Mesodermal cell (in vitro differentiated cells): Measurements from ENCODE around the gene SLC22A31.

Experiments
- H3K27ac ChIP-seq: 2 replicates; pipeline ENCODE4 v1.7.0; 2013; ENCODE audit warnings: mild to moderate bottlenecking, low read depth, low read length, moderate library complexity; ENCODE audit not compliant: severe bottlenecking
- H3K36me3 ChIP-seq: 2 replicates; pipeline ENCODE4 v1.7.1; 2013; ENCODE audit warnings: mild to moderate bottlenecking, low read length, moderate library complexity; ENCODE audit not compliant: control insufficient read depth, insufficient read depth
- H3K4me1 ChIP-seq: one replicate; pipeline ENCODE4 v1.7.1; 2013; ENCODE audit warnings: mild to moderate bottlenecking, low read length; ENCODE audit not compliant: insufficient read depth, control insufficient read depth, poor library complexity, severe bottlenecking
- H3K4me3 ChIP-seq: 2 replicates; pipeline ENCODE4 v1.7.0; 2013; ENCODE audit warnings: low read length, control low read depth, mild to moderate bottlenecking; ENCODE audit not compliant: insufficient read depth, poor library complexity, severe bottlenecking; ENCODE audit errors: extremely low read depth
- H3K9me3 ChIP-seq: 2 replicates; pipeline ENCODE4 v1.7.1; 2013; ENCODE audit warnings: mild to moderate bottlenecking, low read length, moderate library complexity; ENCODE audit not compliant: control insufficient read depth
- WGBS, 2 experiments: methylation state at CpG; one replicate each; pipeline ENCODE4 v1.1.5; 2013; ENCODE audit warnings: missing lambda C conversion rate in 2 of 2; ENCODE audit not compliant: insufficient coverage in 2 of 2; 5-methylcytosine and 5-hydroxymethylcytosine counted together

The SLC22A31 gene

GRCh38 chr16:89176147-89176690 is 24.1 kb downstream of the SLC22A31 start:
- Histone ChIP-seq H3K36me3 (no peaks in the 10 kb centered on the region), H3K4me1 (peaks cover 15% of the 10 kb centered on the region), H3K9me3 (no peaks in the 10 kb centered on the region), H3K4me3 (no peak overlapping the region), H3K27ac (no peak overlapping the region)
- 86 to 93% methylated on average over 22 to 24 of the region's 27 CpGs for WGBS, 2 experiments

GRCh38 chr16:89175280-89176146 is 24.8 kb downstream of the SLC22A31 start:
- no peak overlapping the region for H3K27ac ChIP-seq

GRCh38 chr16:89174877-89175276 is 25.5 kb downstream of the SLC22A31 start:
- Histone ChIP-seq H3K36me3 (no peaks in the 10 kb centered on the region), H3K4me1 (peaks cover 15% of the 10 kb centered on the region)
- 93% methylated on average over 9 to 11 of the region's 14 CpGs for WGBS, 2 experiments

More at GRCh38 chr16:89175280-89176146, 24.8 kb downstream of the SLC22A31 start:
- no peak overlapping the region for H3K4me3 ChIP-seq
- H3K4me1 ChIP-seq: peaks cover 15% of the 10 kb centered on the region
- H3K36me3 ChIP-seq: no peaks in the 10 kb centered on the region
- WGBS, 2 experiments: 81 to 89% methylated on average over 14 to 18 of the region's 20 CpGs
- H3K9me3 ChIP-seq: no peaks in the 10 kb centered on the region

GRCh38 chr16:89174055-89174827 is 26.1 kb downstream of the SLC22A31 start:
- Histone ChIP-seq H3K9me3 (no peaks in the 10 kb centered on the region), H3K27ac (no peak overlapping the region), H3K4me3 (no peak overlapping the region), H3K4me1 (peaks cover 15% of the 10 kb centered on the region), H3K36me3 (no peaks in the 10 kb centered on the region)
- WGBS, 2 experiments: 78 to 82% methylated on average over 22 of the region's 23 CpGs

More at GRCh38 chr16:89174877-89175276, 25.5 kb downstream of the SLC22A31 start:
- H3K9me3 ChIP-seq: no peaks in the 10 kb centered on the region
- H3K4me3 ChIP-seq: no peak overlapping the region
- H3K27ac ChIP-seq: no peak overlapping the region

GRCh38 chr16:89173174-89173921 is 27.0 kb downstream of the SLC22A31 start:
- Histone ChIP-seq H3K27ac (no peak overlapping the region), H3K9me3 (no peaks in the 10 kb centered on the region)

GRCh38 chr16:89172528-89173173 is 27.7 kb downstream of the SLC22A31 start:
- WGBS, 2 experiments: 71 to 85% methylated on average over 8 to 11 of the region's 13 CpGs
- Histone ChIP-seq H3K4me1 (peaks cover 15% of the 10 kb centered on the region), H3K27ac (no peak overlapping the region), H3K9me3 (no peaks in the 10 kb centered on the region), H3K4me3 (no peak overlapping the region), H3K36me3 (no peaks in the 10 kb centered on the region)

More at GRCh38 chr16:89173174-89173921, 27.0 kb downstream of the SLC22A31 start:
- H3K4me3 ChIP-seq: no peak overlapping the region
- WGBS, 2 experiments: 46 to 57% methylated on average over 6 of the region's 11 CpGs
- peaks cover 15% of the 10 kb centered on the region for H3K4me1 ChIP-seq
- no peaks in the 10 kb centered on the region for H3K36me3 ChIP-seq

DNA sequence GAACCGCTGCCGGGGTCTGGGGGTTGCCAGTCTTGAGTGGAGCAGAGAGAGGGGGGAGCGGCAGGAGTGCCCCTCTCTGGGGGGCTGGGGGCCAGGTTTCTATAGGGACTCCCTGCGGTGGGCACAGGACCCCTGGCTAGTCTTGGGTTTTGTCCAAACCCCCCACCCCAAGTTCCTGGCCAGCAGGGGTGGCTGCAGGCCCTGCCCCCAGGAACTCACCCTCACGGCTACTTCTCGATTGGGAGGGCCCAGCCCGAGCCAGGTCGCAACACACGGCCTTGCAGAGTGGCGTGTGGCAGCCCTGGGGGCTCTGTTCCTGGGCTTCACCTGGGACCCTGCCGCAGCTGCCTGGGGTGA is 28.2 kb downstream of the SLC22A31 start:
- Histone ChIP-seq H3K36me3 (no peaks in the 10 kb centered on the region), H3K4me1 (peaks cover 15% of the 10 kb centered on the region), H3K27ac (no peak overlapping the region), H3K9me3 (no peaks in the 10 kb centered on the region), H3K4me3 (no peak overlapping the region)
- 80 to 94% methylated on average over 7 to 8 of the region's 11 CpGs for WGBS, 2 experiments

DNA sequence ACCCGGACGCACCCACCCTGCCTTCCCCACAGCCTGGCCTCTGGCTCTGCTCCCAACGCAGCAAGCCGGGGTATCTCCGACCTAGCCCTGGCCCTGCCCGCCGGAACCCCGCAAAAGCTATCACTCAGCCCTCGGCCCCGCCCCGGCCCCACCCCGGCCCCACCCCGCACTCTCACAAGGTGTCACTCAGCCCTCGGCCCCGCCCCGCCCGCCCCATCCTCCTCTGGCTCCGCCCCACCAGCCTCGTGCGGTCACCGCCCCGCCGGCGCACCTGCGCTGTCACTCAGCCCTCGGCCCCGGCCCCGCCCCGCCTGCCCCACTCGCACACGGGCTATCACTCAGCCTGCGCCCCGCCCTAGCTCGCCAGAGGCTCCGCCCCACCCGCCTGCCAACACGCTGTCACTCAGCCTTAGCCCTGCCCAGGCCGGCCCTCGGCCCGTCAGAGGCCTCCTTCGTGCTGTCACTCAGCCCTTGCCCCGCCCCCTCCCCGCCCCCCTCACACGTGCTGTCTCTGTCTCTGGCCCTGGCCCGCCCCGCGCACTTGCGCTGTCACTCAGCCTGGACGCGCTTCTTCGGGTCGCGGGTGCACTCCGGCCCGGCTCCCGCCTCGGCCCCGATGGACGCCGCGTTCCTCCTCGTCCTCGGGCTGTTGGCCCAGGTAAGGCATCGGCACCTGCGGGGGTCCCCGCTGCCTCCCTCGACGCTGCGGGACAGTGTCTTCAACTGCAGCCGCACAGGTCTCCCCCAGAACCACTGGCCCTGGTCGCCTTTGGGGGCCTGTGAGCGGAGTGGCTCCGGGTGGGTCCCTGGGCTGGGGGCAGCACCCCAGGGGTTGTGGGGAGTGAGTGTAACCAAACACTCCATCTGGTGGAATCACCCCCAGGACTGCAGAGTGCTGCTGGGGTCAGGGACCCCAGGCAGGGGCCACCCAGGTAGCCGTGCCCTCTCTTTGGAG is 28.8 kb downstream of the SLC22A31 start, which contains the start of gene CDH15:
Gene CDH15 (plus strand): TSS at position 533 of the 955 bp plus-strand sequence. CDS start 84 bp downstream, at position 617.
- no peak within 1 kb of the TSS for H3K27ac ChIP-seq
- H3K4me3 ChIP-seq: peak within 1 kb of the TSS; percentile 5
- 6 to 8% methylated on average over 41 to 47 of the region's 74 CpGs for WGBS, 2 experiments

More for the DNA sequence above, 28.8 kb downstream of the SLC22A31 start, which contains the start of gene CDH15:
- H3K9me3 ChIP-seq: no peaks in the 10 kb centered on the region
- H3K36me3 ChIP-seq: no peaks in the 10 kb centered on the region
- H3K4me1 ChIP-seq: peaks cover 15% of the 10 kb centered on the region
